Glutamatergic neuron (in vitro differentiated cells): Measurements from ENCODE around the gene MAGED1. TPM values are rescaled to one million over a fixed set of nuclear protein-coding genes. Genes with fewer than 3 reads are reported as not detected.

ENCODE experiments used
- DNase-seq: peaks from one replicate; pipeline ENCODE4 v3.0.0; 2022
- H3K27ac Mint-ChIP-seq: one replicate; pipeline ENCODE4 v1.8.0; 2020; ENCODE audit warnings: mild to moderate bottlenecking, mixed read lengths, inconsistent platforms; ENCODE audit not compliant: unreplicated experiment
- H3K27me3 Mint-ChIP-seq: one replicate; pipeline ENCODE4 v1.8.0; 2020; ENCODE audit warnings: mild to moderate bottlenecking, moderate library complexity, mixed read lengths, inconsistent platforms; ENCODE audit not compliant: unreplicated experiment
- H3K36me3 Mint-ChIP-seq: one replicate; pipeline ENCODE4 v1.8.0; 2020; ENCODE audit warnings: mild to moderate bottlenecking, mixed read lengths, inconsistent platforms; ENCODE audit not compliant: unreplicated experiment
- H3K4me1 Mint-ChIP-seq: one replicate; pipeline ENCODE4 v1.8.0; 2020; ENCODE audit warnings: mild to moderate bottlenecking, low read depth, mixed read lengths, inconsistent platforms; ENCODE audit not compliant: unreplicated experiment
- H3K4me3 Mint-ChIP-seq: one replicate; pipeline ENCODE4 v1.8.0; 2020; ENCODE audit warnings: mild to moderate bottlenecking, mixed read lengths, inconsistent platforms; ENCODE audit not compliant: unreplicated experiment
- H3K9me3 Mint-ChIP-seq: one replicate; pipeline ENCODE4 v1.8.0; 2020; ENCODE audit warnings: mild to moderate bottlenecking, moderate library complexity, mixed read lengths, inconsistent platforms; ENCODE audit not compliant: unreplicated experiment
- CTCF ChIP-seq: fragments of 200-600 bp; sonication (generic); IDR thresholded peaks from one replicate; pipeline ENCODE4 v1.5.0; 2021; ENCODE audit not compliant: partially characterized antibody, unreplicated experiment
- total RNA-seq: library from RNA; stranded (reverse); fragmentation: NEBNext Ultra II Directional; extraction: Animal tissue kit (Norgen Biotek cat#: 25700); gene quantifications from one replicate; pipeline ENCODE4 v1.2.1, GENCODE V29; 2021; ENCODE audit not compliant: unreplicated experiment

Gene MAGED1
- total RNA-seq, 1 donor from 2014 or later: 202 TPM

- H3K9me3 Mint-ChIP-seq: no peaks in the 10 kb centered on the region
- peaks cover 5% of the 10 kb centered on the region for H3K36me3 Mint-ChIP-seq
- no peaks in the 10 kb centered on the region for H3K27me3 Mint-ChIP-seq
- H3K4me3 Mint-ChIP-seq: no peak overlapping the region
- no peak for TF ChIP-seq CTCF
- no peak for DNase-seq
- H3K4me1 Mint-ChIP-seq: no peaks in the 10 kb centered on the region
- H3K27ac Mint-ChIP-seq: no peak overlapping the region
Measured at GRCh38 chrX:51866210-51866609, 27.2 kb upstream of the MAGED1 start.

- peaks cover 5% of the 10 kb centered on the region for H3K36me3 Mint-ChIP-seq
- no peak overlapping the region for H3K4me3 Mint-ChIP-seq
- H3K9me3 Mint-ChIP-seq: no peaks in the 10 kb centered on the region
- H3K4me1 Mint-ChIP-seq: no peaks in the 10 kb centered on the region
- TF ChIP-seq CTCF: no peak
- H3K27me3 Mint-ChIP-seq: no peaks in the 10 kb centered on the region
- H3K27ac Mint-ChIP-seq: no peak overlapping the region
- DNase-seq: no peak
Measured at GRCh38 chrX:51867626-51868025, 25.8 kb upstream of the MAGED1 start.

- Mint-ChIP-seq H3K4me3 (no peak overlapping the region), H3K9me3 (no peaks in the 10 kb centered on the region), H3K36me3 (no peaks in the 10 kb centered on the region), H3K27me3 (no peaks in the 10 kb centered on the region), H3K4me1 (no peaks in the 10 kb centered on the region), H3K27ac (no peak overlapping the region)
- DNase-seq: no peak
- TF ChIP-seq CTCF: no peak
Measured at GRCh38 chrX:51870354-51870753, 23.1 kb upstream of the MAGED1 start.

GRCh38 chrX:51874123-51874522 is 19.3 kb upstream of the MAGED1 start:
- TF ChIP-seq CTCF: no peak
- Mint-ChIP-seq H3K27me3 (no peaks in the 10 kb centered on the region), H3K27ac (no peak overlapping the region), H3K9me3 (no peaks in the 10 kb centered on the region), H3K36me3 (no peaks in the 10 kb centered on the region), H3K4me3 (no peak overlapping the region), H3K4me1 (no peaks in the 10 kb centered on the region)
- DNase-seq: no peak

GRCh38 chrX:51876441-51876840 is 17.0 kb upstream of the MAGED1 start:
- no peak for TF ChIP-seq CTCF
- H3K36me3 Mint-ChIP-seq: no peaks in the 10 kb centered on the region
- H3K4me1 Mint-ChIP-seq: no peaks in the 10 kb centered on the region
- DNase-seq: no peak
- H3K4me3 Mint-ChIP-seq: no peak overlapping the region
- no peaks in the 10 kb centered on the region for H3K27me3 Mint-ChIP-seq
- H3K27ac Mint-ChIP-seq: no peak overlapping the region
- H3K9me3 Mint-ChIP-seq: no peaks in the 10 kb centered on the region
